ENCODE data around the gene PLOD2.

The PLOD2 gene

GRCh38 chr3:146195605-146196004 is 34.6 kb upstream of the PLOD2 start:
- in situ Hi-C loops (cut with HindIII; ENCODE audit: low sequenced_read_pairs) = no loop called here
- no peak for TF ChIP-seq CTCF (IDR thresholded peaks at IDR 0.05; ENCODE audit: low read depth, low read length)
- DNase-seq (ENCODE audit: low read depth, low spot score) = no peak
- H3K4me3 ChIP-seq (ENCODE audit: low read depth, low read length) = no peak overlapping the region

GRCh38 chr3:146195030-146195429 is 34.0 kb upstream of the PLOD2 start:
- no peak for DNase-seq (ENCODE audit: low read depth, low spot score)
- TF ChIP-seq CTCF (IDR thresholded peaks at IDR 0.05; ENCODE audit: low read depth, low read length) = no peak
- no peak overlapping the region for H3K4me3 ChIP-seq (ENCODE audit: low read depth, low read length)
- in situ Hi-C loops (cut with HindIII; ENCODE audit: low sequenced_read_pairs) = no loop called here

GRCh38 chr3:146191051-146191450 is 30.1 kb upstream of the PLOD2 start:
- no peak overlapping the region for H3K4me3 ChIP-seq (ENCODE audit: low read depth, low read length)
- in situ Hi-C loops (cut with HindIII; ENCODE audit: low sequenced_read_pairs) = no loop called here
- no peak for DNase-seq (ENCODE audit: low read depth, low spot score)
- TF ChIP-seq CTCF (IDR thresholded peaks at IDR 0.05; ENCODE audit: low read depth, low read length) = no peak

GRCh38 chr3:146189519-146190173 is 28.7 kb upstream of the PLOD2 start:
- peak; percentile 59 for DNase-seq (ENCODE audit: low read depth, low spot score)
- no peak overlapping the region for H3K4me3 ChIP-seq (ENCODE audit: low read depth, low read length)
- in situ Hi-C loops (cut with HindIII; ENCODE audit: low sequenced_read_pairs) = no loop called here
- peak; percentile 79 for TF ChIP-seq CTCF (IDR thresholded peaks at IDR 0.05; ENCODE audit: low read depth, low read length)

GRCh38 chr3:146187334-146187950 is 26.5 kb upstream of the PLOD2 start:
- DNase-seq (ENCODE audit: low read depth, low spot score) = peak; percentile 52
- in situ Hi-C loops (cut with HindIII; ENCODE audit: low sequenced_read_pairs) = no loop called here
- peak; percentile 61 for TF ChIP-seq CTCF (IDR thresholded peaks at IDR 0.05; ENCODE audit: low read depth, low read length)

GRCh38 chr3:146184241-146185015 is 23.4 kb upstream of the PLOD2 start:
- in situ Hi-C loops (cut with HindIII; ENCODE audit: low sequenced_read_pairs) = no loop called here
- DNase-seq (ENCODE audit: low read depth, low spot score) = peak; percentile 23
- no peak overlapping the region for H3K4me3 ChIP-seq (ENCODE audit: low read depth, low read length)
- TF ChIP-seq CTCF (IDR thresholded peaks at IDR 0.05; ENCODE audit: low read depth, low read length) = no peak

More at GRCh38 chr3:146187334-146187950, 26.5 kb upstream of the PLOD2 start:
- no peak overlapping the region for H3K4me3 ChIP-seq (ENCODE audit: low read depth, low read length)

Measured in astrocyte of the spinal cord (primary cell).